WTC11 (cell line): Measurements from ENCODE around the gene UBR4.

ENCODE experiments used
- ATF2 ChIP-seq: sonication (generic); formaldehyde crosslinking; IDR thresholded peaks from 2 replicates; pipeline ENCODE4 v1.8.1; 2022; ENCODE audit warnings: low read depth, missing genetic modification reagents, borderline replicate concordance
- ATF6 ChIP-seq: sonication (generic); formaldehyde crosslinking; IDR thresholded peaks from 2 replicates; pipeline ENCODE4 v1.8.1; 2023; ENCODE audit warnings: mild to moderate bottlenecking, missing genetic modification reagents
- ETV6 ChIP-seq: sonication (generic); formaldehyde crosslinking; IDR thresholded peaks from 2 replicates; pipeline ENCODE4 v1.8.1; 2022; ENCODE audit warnings: mild to moderate bottlenecking, missing genetic modification reagents
- GABPB1 ChIP-seq: sonication (generic); formaldehyde crosslinking; IDR thresholded peaks from 2 replicates; pipeline ENCODE4 v1.8.1; 2023; ENCODE audit warnings: mild to moderate bottlenecking, missing genetic modification reagents
- JAZF1 ChIP-seq: fragments of 250-450 bp; sonication (Bioruptor Pico); IDR thresholded peaks from 2 replicates; pipeline ENCODE4 v1.9.0; 2021; ENCODE audit warnings: moderate library complexity, mild to moderate bottlenecking, inconsistent platforms
- MYBL2 ChIP-seq: sonication (generic); formaldehyde crosslinking; IDR thresholded peaks from 2 replicates; pipeline ENCODE4 v1.8.1; 2023; ENCODE audit warnings: mild to moderate bottlenecking, moderate library complexity, missing genetic modification reagents
- TF ChIP-seq, protein P1 (sequence below): fragments of 200-600 bp; IDR thresholded peaks from 2 replicates; pipeline ENCODE4 v1.8.0; 2022; ENCODE audit warnings: antibody characterized with exemption
- TF ChIP-seq, protein P2 (sequence below): sonication (generic); formaldehyde crosslinking; IDR thresholded peaks from 2 replicates; pipeline ENCODE4 v1.8.1; 2022; ENCODE audit warnings: missing genetic modification reagents, borderline replicate concordance
- TF ChIP-seq, protein P3 (sequence below): sonication (generic); formaldehyde crosslinking; IDR thresholded peaks from 2 replicates; pipeline ENCODE4 v1.8.0; 2022; ENCODE audit warnings: mild to moderate bottlenecking, missing genetic modification reagents

DNA sequence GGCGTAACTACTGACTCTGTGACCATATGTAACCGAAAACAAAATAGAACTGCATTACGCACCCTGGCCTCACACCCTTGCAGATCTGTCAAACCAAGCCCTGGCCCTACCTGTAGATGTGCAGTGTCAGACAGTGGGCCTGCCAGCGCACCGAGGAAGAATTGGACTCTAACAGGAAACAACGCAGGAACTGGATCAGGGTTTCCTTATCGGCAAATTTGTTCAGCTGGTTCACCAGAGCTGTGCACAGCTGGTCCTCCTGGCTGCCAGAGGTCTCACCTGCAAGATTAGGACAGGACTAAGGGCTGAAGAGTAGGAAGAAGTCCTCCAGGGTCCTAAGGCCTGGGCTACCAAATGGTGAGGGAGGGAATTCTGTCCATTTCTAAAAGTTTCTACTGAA lies 90.0 kb downstream of the UBR4 start:
- TF ChIP-seq, protein P1, sequence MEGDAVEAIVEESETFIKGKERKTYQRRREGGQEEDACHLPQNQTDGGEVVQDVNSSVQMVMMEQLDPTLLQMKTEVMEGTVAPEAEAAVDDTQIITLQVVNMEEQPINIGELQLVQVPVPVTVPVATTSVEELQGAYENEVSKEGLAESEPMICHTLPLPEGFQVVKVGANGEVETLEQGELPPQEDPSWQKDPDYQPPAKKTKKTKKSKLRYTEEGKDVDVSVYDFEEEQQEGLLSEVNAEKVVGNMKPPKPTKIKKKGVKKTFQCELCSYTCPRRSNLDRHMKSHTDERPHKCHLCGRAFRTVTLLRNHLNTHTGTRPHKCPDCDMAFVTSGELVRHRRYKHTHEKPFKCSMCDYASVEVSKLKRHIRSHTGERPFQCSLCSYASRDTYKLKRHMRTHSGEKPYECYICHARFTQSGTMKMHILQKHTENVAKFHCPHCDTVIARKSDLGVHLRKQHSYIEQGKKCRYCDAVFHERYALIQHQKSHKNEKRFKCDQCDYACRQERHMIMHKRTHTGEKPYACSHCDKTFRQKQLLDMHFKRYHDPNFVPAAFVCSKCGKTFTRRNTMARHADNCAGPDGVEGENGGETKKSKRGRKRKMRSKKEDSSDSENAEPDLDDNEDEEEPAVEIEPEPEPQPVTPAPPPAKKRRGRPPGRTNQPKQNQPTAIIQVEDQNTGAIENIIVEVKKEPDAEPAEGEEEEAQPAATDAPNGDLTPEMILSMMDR = no peak
- TF ChIP-seq, protein P2, sequence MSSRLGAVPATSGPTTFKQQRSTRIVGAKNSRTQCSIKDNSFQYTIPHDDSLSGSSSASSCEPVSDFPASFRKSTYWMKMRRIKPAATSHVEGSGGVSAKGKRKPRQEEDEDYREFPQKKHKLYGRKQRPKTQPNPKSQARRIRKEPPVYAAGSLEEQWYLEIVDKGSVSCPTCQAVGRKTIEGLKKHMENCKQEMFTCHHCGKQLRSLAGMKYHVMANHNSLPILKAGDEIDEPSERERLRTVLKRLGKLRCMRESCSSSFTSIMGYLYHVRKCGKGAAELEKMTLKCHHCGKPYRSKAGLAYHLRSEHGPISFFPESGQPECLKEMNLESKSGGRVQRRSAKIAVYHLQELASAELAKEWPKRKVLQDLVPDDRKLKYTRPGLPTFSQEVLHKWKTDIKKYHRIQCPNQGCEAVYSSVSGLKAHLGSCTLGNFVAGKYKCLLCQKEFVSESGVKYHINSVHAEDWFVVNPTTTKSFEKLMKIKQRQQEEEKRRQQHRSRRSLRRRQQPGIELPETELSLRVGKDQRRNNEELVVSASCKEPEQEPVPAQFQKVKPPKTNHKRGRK (CRISPR knock-in tag) = no peak
- TF ChIP-seq ATF6 (CRISPR knock-in tag) = no peak
- TF ChIP-seq GABPB1 = no peak
- no peak for TF ChIP-seq JAZF1 (CRISPR knock-in tag)
- no peak for TF ChIP-seq ATF2 (CRISPR knock-in tag)
- TF ChIP-seq, protein P3, sequence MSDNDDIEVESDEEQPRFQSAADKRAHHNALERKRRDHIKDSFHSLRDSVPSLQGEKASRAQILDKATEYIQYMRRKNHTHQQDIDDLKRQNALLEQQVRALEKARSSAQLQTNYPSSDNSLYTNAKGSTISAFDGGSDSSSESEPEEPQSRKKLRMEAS = no peak
- no peak for TF ChIP-seq MYBL2 (CRISPR knock-in tag)
- TF ChIP-seq ETV6 (CRISPR knock-in tag) = no peak
